ENCODE data around the gene EYS.

GRCh38 chr6:64221776-64222175, 1485.2 kb downstream of the EYS start:
- TF ChIP-seq REST (IDR thresholded peaks at IDR 0.05; ENCODE audit: insufficient read depth in 1 of 2, low read depth in 2 of 2, low read length in 2 of 2) = no peak
- TF ChIP-seq SIN3A (IDR thresholded peaks at IDR 0.05; ENCODE audit: borderline replicate concordance, insufficient read depth, low read length) = no peak
- TF ChIP-seq POLR2AphosphoS5 (IDR thresholded peaks at IDR 0.05; ENCODE audit: low read depth, low read length) = no peak
